Activated T-helper 9 cell treated with anti-CD3 and anti-CD28 coated beads, Interleukin-2, amount 50 U/mL, for 16 hours (primary cell): ENCODE results near the gene STK24.
"Not testable (repeated sequence)": the region's sequence is repeated elsewhere in the genome, so short reads cannot be mapped to it uniquely, and the experiment has no call there.

Experiments
- DNase-seq: peaks from one replicate; pipeline ENCODE4 v3.0.0-alpha.2; 2020; ENCODE audit warnings: low read depth

Gene STK24

GRCh38 chr13:98434060-98434459, 142.8 kb downstream of the STK24 start:
- no peak for DNase-seq

GRCh38 chr13:98433654-98434053, 143.3 kb downstream of the STK24 start:
- no peak for DNase-seq

GRCh38 chr13:98432638-98433037, 144.3 kb downstream of the STK24 start:
- no peak for DNase-seq

GRCh38 chr13:98429977-98430736, 146.8 kb downstream of the STK24 start:
- DNase-seq, result no peak

- no peak for DNase-seq
Measured at GRCh38 chr13:98429531-98429930, 147.4 kb downstream of the STK24 start.

GRCh38 chr13:98429081-98429480, 147.8 kb downstream of the STK24 start:
- DNase-seq, result no peak

- no peak for DNase-seq
Measured at GRCh38 chr13:98428256-98428966, 148.5 kb downstream of the STK24 start.

- DNase-seq, result no peak
Measured at GRCh38 chr13:98427331-98427995, 149.4 kb downstream of the STK24 start.

- no peak for DNase-seq
Measured at GRCh38 chr13:98423417-98423816, 153.5 kb downstream of the STK24 start.

- DNase-seq, result no peak
Measured at GRCh38 chr13:98422046-98422445, 154.9 kb downstream of the STK24 start.

GRCh38 chr13:98420554-98421175, 156.2 kb downstream of the STK24 start:
- DNase-seq, result no peak

- no peak for DNase-seq
Measured at GRCh38 chr13:98419786-98420553, 156.9 kb downstream of the STK24 start.

- DNase-seq, result no peak
Measured at GRCh38 chr13:98416408-98416807, 160.5 kb downstream of the STK24 start.

- no peak for DNase-seq
Measured at GRCh38 chr13:98415326-98416070, 161.4 kb downstream of the STK24 start.

GRCh38 chr13:98413796-98414195, 163.1 kb downstream of the STK24 start:
- DNase-seq, result no peak

- DNase-seq, result not testable (repeated sequence)
Measured at GRCh38 chr13:98413278-98413677, 163.6 kb downstream of the STK24 start.

GRCh38 chr13:98411617-98412265, 165.2 kb downstream of the STK24 start:
- DNase-seq, result no peak

GRCh38 chr13:98411013-98411412, 165.9 kb downstream of the STK24 start:
- DNase-seq, result no peak

- no peak for DNase-seq
Measured at GRCh38 chr13:98410612-98411011, 166.3 kb downstream of the STK24 start.

GRCh38 chr13:98409281-98409680, 167.6 kb downstream of the STK24 start:
- no peak for DNase-seq

GRCh38 chr13:98407575-98407974, 169.3 kb downstream of the STK24 start:
- no peak for DNase-seq
